MCF 10A (cell line): Measurements from ENCODE around the gene DENND2A. TPM values are rescaled to one million over a fixed set of nuclear protein-coding genes. Genes with fewer than 3 reads are reported as not detected.

Source experiments
- BruUV-seq: library from RNA; stranded (reverse); fragments of 400-500 nt; replicated peaks from 2 replicates; lab custom pipeline; 2021; lab: Mats Ljungman, UMichigan
- CTCF ChIA-PET: fragments of 300-600 bp; sonication (Branson Sonifier 250); formaldehyde crosslinking; extraction: SDS; loops from one replicate; lab custom pipeline; 2021; ENCODE audit warnings: antibody characterized with exemption, inconsistent platforms; lab: Yijun Ruan, JAX
- POLR2A ChIA-PET: fragments of 300-600, 350-650 bp; sonication (Branson Sonifier 250); formaldehyde crosslinking; extraction: SDS; loops from one replicate; lab custom pipeline; 2020; ENCODE audit warnings: antibody characterized with exemption, inconsistent platforms; lab: Yijun Ruan, JAX
- DNase-seq: peaks from one replicate; pipeline ENCODE4 v3.0.0-alpha.2; 2018; ENCODE audit not compliant: unreplicated experiment
- H3K27ac Mint-ChIP-seq: one replicate; pipeline ENCODE4 v1.8.0; 2022; ENCODE audit warnings: mild to moderate bottlenecking, low read depth, mixed read lengths; ENCODE audit not compliant: unreplicated experiment
- H3K27me3 Mint-ChIP-seq: one replicate; pipeline ENCODE4 v1.8.0; 2022; ENCODE audit warnings: mixed read lengths; ENCODE audit not compliant: insufficient read depth, unreplicated experiment
- H3K36me3 Mint-ChIP-seq: one replicate; pipeline ENCODE4 v1.8.0; 2022; ENCODE audit warnings: mild to moderate bottlenecking, moderate library complexity, mixed read lengths; ENCODE audit not compliant: insufficient read depth, unreplicated experiment
- H3K4me1 Mint-ChIP-seq: one replicate; pipeline ENCODE4 v1.8.0; 2022; ENCODE audit warnings: mixed read lengths; ENCODE audit not compliant: insufficient read depth, unreplicated experiment
- H3K4me3 Mint-ChIP-seq: one replicate; pipeline ENCODE4 v1.8.0; 2022; ENCODE audit warnings: mild to moderate bottlenecking, moderate library complexity, mixed read lengths; ENCODE audit not compliant: unreplicated experiment
- H3K9me3 Mint-ChIP-seq: one replicate; pipeline ENCODE4 v1.8.0; 2022; ENCODE audit warnings: mixed read lengths; ENCODE audit not compliant: unreplicated experiment
- intact Hi-C: fragments of 100-400 bp; cut with micrococcal nuclease; formaldehyde crosslinking; loops from 2 replicates; pipeline ENCODE4 v1.14.1; 2022
- total RNA-seq: library from RNA; stranded (reverse); gene quantifications from 2 replicates; pipeline ENCODE4 v1.2.3, GENCODE V29; 2022
- TF ChIP-seq, protein P1 (sequence below): fragments of 200-600 bp; IDR thresholded peaks from one replicate; pipeline ENCODE4 v1.8.0; 2022; ENCODE audit warnings: antibody characterized with exemption, mild to moderate bottlenecking; ENCODE audit not compliant: unreplicated experiment

DENND2A gene
- total RNA-seq, 1 experiment from 2014 or later, result 0.26 TPM

DNA sequence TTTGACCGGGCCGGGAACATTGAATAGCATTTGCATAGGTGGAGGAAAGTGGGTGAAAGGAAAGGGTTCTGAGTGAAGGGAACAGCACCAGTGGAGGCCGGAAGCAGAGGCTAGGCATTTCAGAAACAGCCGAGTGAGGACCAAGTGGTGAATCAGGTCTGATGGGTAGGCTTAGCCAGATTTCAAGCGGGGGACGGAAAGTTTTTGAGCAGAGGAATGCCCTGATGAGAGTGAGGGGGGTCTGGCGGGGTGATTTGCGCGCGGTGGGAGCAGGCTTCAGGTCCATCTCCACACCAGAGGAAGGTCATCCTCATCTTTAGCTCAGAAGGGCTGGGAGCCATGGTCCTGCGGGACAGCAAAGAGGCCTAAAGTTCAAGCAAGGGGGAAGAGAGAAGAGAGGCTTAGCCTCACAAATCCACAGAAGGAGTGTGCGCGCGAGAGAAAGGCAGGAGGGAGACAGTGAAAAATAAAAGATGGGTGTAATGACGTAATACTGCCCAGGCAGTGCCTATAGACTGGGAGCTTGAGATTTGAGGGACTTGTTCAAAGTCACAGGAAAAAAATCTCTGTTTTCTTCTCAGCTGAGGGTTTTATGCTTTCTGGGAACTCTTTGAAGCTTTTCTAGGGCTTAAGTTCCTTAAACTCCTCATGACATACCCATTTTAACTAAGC is 1.0 kb upstream of the DENND2A start:
- H3K36me3 Mint-ChIP-seq, result peaks cover 6% of the 10 kb centered on the region
- BruUV-seq, result no TSS peak
- H3K4me1 Mint-ChIP-seq, result peaks cover 7% of the 10 kb centered on the region
- H3K27ac Mint-ChIP-seq, result no peak overlapping the region
- no peak overlapping the region for H3K4me3 Mint-ChIP-seq
- intact Hi-C loops, result no loop called here
- POLR2A ChIA-PET, result interaction anchor here (0.7 kb wide), 1 partner anchor 124 kb away, joined by 4 read pairs; no protein-coding TSS in a partner anchor
- TF ChIP-seq, protein P1, sequence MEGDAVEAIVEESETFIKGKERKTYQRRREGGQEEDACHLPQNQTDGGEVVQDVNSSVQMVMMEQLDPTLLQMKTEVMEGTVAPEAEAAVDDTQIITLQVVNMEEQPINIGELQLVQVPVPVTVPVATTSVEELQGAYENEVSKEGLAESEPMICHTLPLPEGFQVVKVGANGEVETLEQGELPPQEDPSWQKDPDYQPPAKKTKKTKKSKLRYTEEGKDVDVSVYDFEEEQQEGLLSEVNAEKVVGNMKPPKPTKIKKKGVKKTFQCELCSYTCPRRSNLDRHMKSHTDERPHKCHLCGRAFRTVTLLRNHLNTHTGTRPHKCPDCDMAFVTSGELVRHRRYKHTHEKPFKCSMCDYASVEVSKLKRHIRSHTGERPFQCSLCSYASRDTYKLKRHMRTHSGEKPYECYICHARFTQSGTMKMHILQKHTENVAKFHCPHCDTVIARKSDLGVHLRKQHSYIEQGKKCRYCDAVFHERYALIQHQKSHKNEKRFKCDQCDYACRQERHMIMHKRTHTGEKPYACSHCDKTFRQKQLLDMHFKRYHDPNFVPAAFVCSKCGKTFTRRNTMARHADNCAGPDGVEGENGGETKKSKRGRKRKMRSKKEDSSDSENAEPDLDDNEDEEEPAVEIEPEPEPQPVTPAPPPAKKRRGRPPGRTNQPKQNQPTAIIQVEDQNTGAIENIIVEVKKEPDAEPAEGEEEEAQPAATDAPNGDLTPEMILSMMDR, result no peak
- DNase-seq, result no peak
- no peaks in the 10 kb centered on the region for H3K9me3 Mint-ChIP-seq
- peaks cover 16% of the 10 kb centered on the region for H3K27me3 Mint-ChIP-seq
- CTCF ChIA-PET, result interaction anchor here (0.5 to 2.1 kb wide), 5 partner anchors 9 to 479 kb away, joined by 3 to 6 read pairs (median 3); no protein-coding TSS in a partner anchor

DNA sequence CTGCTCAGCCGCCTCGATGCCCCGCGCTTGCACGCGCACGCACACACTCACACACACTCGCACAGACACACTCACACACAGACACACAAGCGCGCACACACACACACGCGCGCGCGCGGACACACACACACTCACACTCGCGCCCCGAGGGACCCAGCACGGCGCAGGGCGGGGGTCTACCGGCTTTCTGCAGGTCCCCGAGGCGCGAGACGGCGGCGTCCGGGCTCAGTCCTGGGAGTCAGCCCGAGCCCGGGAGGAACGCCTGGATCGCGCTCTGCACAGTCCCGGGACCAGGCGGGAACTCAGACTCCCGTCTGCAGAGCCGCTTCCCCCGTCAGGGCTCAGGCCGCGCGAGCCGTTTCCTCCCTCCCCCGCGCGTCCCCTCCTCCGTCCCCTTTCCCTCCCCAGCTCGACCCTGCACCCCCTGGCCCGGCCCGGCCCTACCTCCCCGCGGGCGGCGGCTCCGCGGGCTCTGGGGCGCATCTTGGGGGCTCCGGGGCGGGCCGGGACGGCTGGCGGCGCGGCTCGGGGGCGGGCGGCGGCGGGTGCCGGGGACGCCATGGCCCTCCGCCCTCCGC is 464 bp downstream of the DENND2A start:
- H3K27ac Mint-ChIP-seq, result no peak overlapping the region
- peaks cover 16% of the 10 kb centered on the region for H3K27me3 Mint-ChIP-seq
- CTCF ChIA-PET, result interaction anchor here (1.6 kb wide), 1 partner anchor 126 kb away, joined by 3 read pairs; no protein-coding TSS in a partner anchor
- no peak for DNase-seq
- H3K36me3 Mint-ChIP-seq, result peaks cover 6% of the 10 kb centered on the region
- no peaks in the 10 kb centered on the region for H3K9me3 Mint-ChIP-seq
- no TSS peak for BruUV-seq
- POLR2A ChIA-PET, result no interaction called here
- TF ChIP-seq, protein P1, result no peak
- H3K4me3 Mint-ChIP-seq, result peak overlapping the region; percentile 61
- peaks cover 7% of the 10 kb centered on the region for H3K4me1 Mint-ChIP-seq
- intact Hi-C loops, result no loop called here

DNA sequence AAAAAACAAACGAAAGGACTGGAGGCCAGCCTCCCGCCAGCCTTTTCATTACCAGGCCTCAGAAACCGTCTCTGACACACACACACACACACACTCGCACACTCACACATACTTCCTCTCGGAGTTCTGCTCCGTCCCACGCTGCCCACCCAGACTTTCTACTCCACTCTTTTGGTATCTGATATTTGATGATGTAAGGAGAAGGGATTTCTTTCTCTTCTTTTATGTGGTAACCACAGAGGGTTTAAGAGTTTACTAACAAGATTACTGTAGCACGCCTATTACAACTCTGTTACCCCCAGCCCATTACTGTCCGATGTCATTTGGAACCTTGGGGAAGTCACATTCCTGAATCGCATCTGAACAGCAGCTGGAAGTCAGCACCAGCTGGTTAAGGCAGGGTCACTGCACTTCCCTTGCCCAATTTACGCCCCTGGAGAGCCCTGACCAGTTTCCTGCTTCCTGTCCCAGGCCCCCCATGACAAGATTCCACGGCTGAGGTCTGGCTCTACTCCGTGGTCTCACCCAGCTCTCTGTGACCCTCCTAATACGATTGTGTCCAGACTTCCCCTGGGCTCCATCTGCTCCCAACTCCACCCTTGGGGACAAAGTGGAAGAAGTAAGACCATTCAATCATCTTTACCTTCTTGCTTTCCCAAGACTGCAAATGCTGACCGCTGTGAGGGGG is 1.1 kb downstream of the DENND2A start:
- H3K4me1 Mint-ChIP-seq, result peaks cover 7% of the 10 kb centered on the region
- DNase-seq, result no peak
- no peak overlapping the region for H3K27ac Mint-ChIP-seq
- H3K9me3 Mint-ChIP-seq, result no peaks in the 10 kb centered on the region
- H3K4me3 Mint-ChIP-seq, result peak overlapping the region; percentile 61
- CTCF ChIA-PET, result interaction anchor here (0.6 to 1.6 kb wide), 2 partner anchors 121 to 126 kb away, joined by 3 read pairs; no protein-coding TSS in a partner anchor
- peaks cover 16% of the 10 kb centered on the region for H3K27me3 Mint-ChIP-seq
- POLR2A ChIA-PET, result no interaction called here
- TF ChIP-seq, protein P1, result no peak
- H3K36me3 Mint-ChIP-seq, result peaks cover 6% of the 10 kb centered on the region
- intact Hi-C loops, result no loop called here
- no TSS peak for BruUV-seq
